GM12878 (cell line): ENCODE results near the gene ITGB2. TPM values are rescaled to one million over a fixed set of nuclear protein-coding genes. Genes with fewer than 3 reads are reported as not detected.
A peak's percentile ranks its signal among the peaks of the same experiment; 100 is the strongest.

ENCODE experiments used
- ATAC-seq: fragments of 200-7000 bp; cut with Tn5 transposase; 3 replicates; pipeline ENCODE4 v1.9.1; 2020; ENCODE audit warnings: mild to moderate bottlenecking, moderate library complexity
- BruUV-seq: library from RNA; stranded (reverse); fragments of 400-500 nt; replicated peaks from 2 replicates; lab custom pipeline; 2021; lab: Mats Ljungman, UMichigan
- CTCF ChIA-PET: fragments of 300-600 bp; sonication (Branson Sonifier 250); formaldehyde crosslinking; extraction: SDS; loops from one replicate; lab custom pipeline; 2021; ENCODE audit warnings: inconsistent platforms; lab: Yijun Ruan, JAX
- POLR2A ChIA-PET: fragments of 350-600 bp; formaldehyde crosslinking; extraction: SDS; loops from one replicate; lab custom pipeline; 2021; ENCODE audit warnings: inconsistent platforms; lab: Charles Lee
- RAD21 ChIA-PET: fragments of 300-600 bp; sonication (Branson Sonifier 250); formaldehyde crosslinking; loops from one replicate; lab custom pipeline; 2023; ENCODE audit warnings: antibody characterized with exemption; ENCODE audit not compliant: unreplicated experiment; lab: Charles Lee
- SMC1A ChIA-PET: fragments of 300-600 bp; sonication (Branson Sonifier 250); formaldehyde crosslinking; loops from one replicate; lab custom pipeline; 2023; ENCODE audit not compliant: unreplicated experiment, uncharacterized antibody; lab: Charles Lee
- DNase-seq: peaks from one replicate; pipeline ENCODE4 v3.0.0-alpha.2; 2011; ENCODE audit warnings: low read depth, low spot score
- FAIRE-seq: peaks from 3 replicates; lab custom pipeline; 2011; peaks lifted over from hg19 to GRCh38; lab: Jason Lieb, UNC
- H2AFZ ChIP-seq: 2 replicates; pipeline ENCODE4 v1.6.0; 2011; ENCODE audit warnings: low read depth, low read length, control low read depth; ENCODE audit not compliant: control insufficient read depth
- H3K27ac ChIP-seq: 2 replicates; pipeline ENCODE4 v1.5.1; 2011; ENCODE audit warnings: control low read depth; ENCODE audit not compliant: control insufficient read depth, insufficient read depth
- H3K27me3 ChIP-seq, 2 experiments: replicated peaks in 1 of 2; 2 replicates each; pipeline versions ENCODE4 v1.6.0 to v1.6.1; 2011; ENCODE audit warnings: low read length in 1 of 2; ENCODE audit not compliant: control insufficient read depth in 2 of 2, insufficient read depth in 2 of 2
- H3K36me3 ChIP-seq, 2 experiments: 2 replicates each; pipeline ENCODE4 v1.5.1; 2011; ENCODE audit warnings: low read length in 1 of 2; ENCODE audit not compliant: control insufficient read depth in 2 of 2, insufficient read depth in 2 of 2
- H3K4me1 ChIP-seq: 2 replicates; pipeline ENCODE4 v1.6.1; 2011; ENCODE audit warnings: mild to moderate bottlenecking, low read length, moderate library complexity, mixed read lengths; ENCODE audit not compliant: control insufficient read depth, insufficient read depth
- H3K4me2 ChIP-seq: 2 replicates; pipeline ENCODE4 v1.6.0; 2011; ENCODE audit warnings: control low read depth; ENCODE audit not compliant: control insufficient read depth, insufficient read depth
- H3K4me3 ChIP-seq: fragments of 200-600 bp; sonication (generic); 2 replicates; pipeline ENCODE4 v1.5.1; 2016
- H3K79me2 ChIP-seq: 2 replicates; pipeline ENCODE4 v1.6.0; 2011; ENCODE audit warnings: low read length; ENCODE audit not compliant: control insufficient read depth, insufficient read depth
- H3K9ac ChIP-seq: 2 replicates; pipeline ENCODE4 v1.8.0; 2011; ENCODE audit warnings: low read length, control low read depth, mixed read lengths; ENCODE audit not compliant: control insufficient read depth, insufficient read depth
- H3K9me3 ChIP-seq: replicated peaks from 3 replicates; pipeline ENCODE4 v1.5.1; 2011; ENCODE audit warnings: mild to moderate bottlenecking, low read length; ENCODE audit not compliant: control insufficient read depth, insufficient read depth
- H4K20me1 ChIP-seq: 2 replicates; pipeline ENCODE4 v1.6.0; 2011; ENCODE audit not compliant: control insufficient read depth, insufficient read depth
- BHLHE40 ChIP-seq, 2 experiments: fragments of 450-650 bp in 1 of 2; IDR thresholded peaks; 2 replicates each; pipeline ENCODE4 v1.6.1; 2011 to 2017; ENCODE audit warnings: low read depth in 2 of 2, borderline replicate concordance in 1 of 2, improper control_type of control experiment in 1 of 2, low read length in 1 of 2, mild to moderate bottlenecking in 1 of 2
- BMI1 ChIP-seq: fragments of 450-650 bp; IDR thresholded peaks from 2 replicates; pipeline ENCODE4 v1.6.1; 2016; ENCODE audit warnings: mild to moderate bottlenecking, moderate library complexity, borderline replicate concordance
- HDAC6 ChIP-seq: fragments of 200-600 bp; sonication (generic); IDR thresholded peaks from one replicate; pipeline ENCODE4 v1.8.0; 2017; ENCODE audit warnings: antibody characterized with exemption; ENCODE audit not compliant: unreplicated experiment
- IKZF1 ChIP-seq: fragments of 450-650 bp; conservative IDR thresholded peaks from 2 replicates; pipeline ENCODE4 v1.6.1; 2017; ENCODE audit warnings: antibody characterized with exemption, mild to moderate bottlenecking
- NKRF ChIP-seq: fragments of 450-650 bp; conservative IDR thresholded peaks from 2 replicates; pipeline ENCODE4 v1.6.1; 2017; ENCODE audit warnings: mild to moderate bottlenecking, moderate library complexity
- SMARCA5 ChIP-seq: fragments of 450-650 bp; IDR thresholded peaks from 2 replicates; pipeline ENCODE4 v1.6.1; 2017; ENCODE audit warnings: mild to moderate bottlenecking
- SPI1 ChIP-seq: IDR thresholded peaks from 2 replicates; pipeline ENCODE4 v1.6.1; 2011; ENCODE audit warnings: low read depth, mild to moderate bottlenecking, low read length, moderate library complexity, borderline replicate concordance; ENCODE audit not compliant: insufficient read depth
- STAT1 ChIP-seq: fragments of 450-650 bp; conservative IDR thresholded peaks from 2 replicates; pipeline ENCODE4 v1.6.1; 2014; ENCODE audit warnings: antibody characterized with exemption, mild to moderate bottlenecking
- SUZ12 ChIP-seq: fragments of 200-600 bp; sonication (generic); IDR thresholded peaks from one replicate; pipeline ENCODE4 v1.6.1; 2018; ENCODE audit warnings: antibody characterized with exemption, mild to moderate bottlenecking; ENCODE audit not compliant: unreplicated experiment
- ZNF217 ChIP-seq: fragments of 450-650 bp; IDR thresholded peaks from 2 replicates; pipeline ENCODE4 v1.6.1; 2017; ENCODE audit warnings: antibody characterized with exemption, mild to moderate bottlenecking
- ZNF622 ChIP-seq: fragments of 450-650 bp; IDR thresholded peaks from 2 replicates; pipeline ENCODE4 v1.6.1; 2017; ENCODE audit warnings: mild to moderate bottlenecking, inconsistent platforms
- ZNF687 ChIP-seq: fragments of 450-650 bp; IDR thresholded peaks from 2 replicates; pipeline ENCODE4 v1.6.1; 2017; ENCODE audit warnings: mild to moderate bottlenecking, moderate library complexity
- ZSCAN29 ChIP-seq: fragments of 450-650 bp; IDR thresholded peaks from 2 replicates; pipeline ENCODE4 v1.6.1; 2017; ENCODE audit warnings: mild to moderate bottlenecking, moderate library complexity
- WGBS: methylation state at CpG from one replicate; pipeline ENCODE4 v1.1.6; 2016; ENCODE audit warnings: low lambda C conversion rate; ENCODE audit not compliant: insufficient replicate concordance, insufficient coverage; ENCODE audit errors: missing lambda C conversion rate; 5-methylcytosine and 5-hydroxymethylcytosine counted together
- in situ Hi-C: fragments of 300-500 bp; cut with MboI; formaldehyde crosslinking; loops from 9 replicates; pipeline ENCODE4 v1.14.3; 2018; ENCODE audit warnings: mixed read lengths
- intact Hi-C: fragments of 100-400 bp; cut with micrococcal nuclease; formaldehyde crosslinking; loops from one replicate; pipeline ENCODE4 v1.14.2; 2022; ENCODE audit not compliant: unreplicated experiment
- polyA plus RNA-seq, 11 experiments: library from polyadenylated mRNA; depleted of rRNA in 4 of 11; unstranded in 6 of 11; stranded (reverse) in 5 of 11; fragments of >200 nt; fragmentation: Nextera tagmentation in 4 of 11; fragmentation: Illumina TruSeq in 1 of 11; extraction: Ambion mirVana in 4 of 11; extraction: Trizol in 1 of 11; gene quantifications; 1 replicate in 1 of 11; 2 replicates in 10 of 11; pipeline versions ENCODE4 v1.2.1 to v1.2.3, GENCODE V29; 2011 to 2016; ENCODE audit warnings: inconsistent platforms in 2 of 11, missing spikeins in 2 of 11, low read depth in 1 of 11
- total RNA-seq, 4 experiments: library from RNA; depleted of rRNA in 3 of 4; stranded (reverse); fragments of >200 nt in 3 of 4; fragmentation: Illumina TruSeq in 1 of 4; extraction: Trizol in 1 of 4; gene quantifications; 2 replicates each; pipeline versions ENCODE4 v1.2.1 to v1.2.3, GENCODE V29; 2013 to 2021
- TF ChIP-seq, protein P1 (sequence below): fragments of 450-650 bp; IDR thresholded peaks from 2 replicates; pipeline ENCODE4 v1.6.1; 2017; ENCODE audit warnings: mild to moderate bottlenecking

The ITGB2 gene
- total and polyA plus RNA-seq, 10 of the 15 experiments (the other 5 are each of a cell fraction or from before 2014, with no cell fraction given): 8.0 to 172 (median 58.9) TPM

DNA sequence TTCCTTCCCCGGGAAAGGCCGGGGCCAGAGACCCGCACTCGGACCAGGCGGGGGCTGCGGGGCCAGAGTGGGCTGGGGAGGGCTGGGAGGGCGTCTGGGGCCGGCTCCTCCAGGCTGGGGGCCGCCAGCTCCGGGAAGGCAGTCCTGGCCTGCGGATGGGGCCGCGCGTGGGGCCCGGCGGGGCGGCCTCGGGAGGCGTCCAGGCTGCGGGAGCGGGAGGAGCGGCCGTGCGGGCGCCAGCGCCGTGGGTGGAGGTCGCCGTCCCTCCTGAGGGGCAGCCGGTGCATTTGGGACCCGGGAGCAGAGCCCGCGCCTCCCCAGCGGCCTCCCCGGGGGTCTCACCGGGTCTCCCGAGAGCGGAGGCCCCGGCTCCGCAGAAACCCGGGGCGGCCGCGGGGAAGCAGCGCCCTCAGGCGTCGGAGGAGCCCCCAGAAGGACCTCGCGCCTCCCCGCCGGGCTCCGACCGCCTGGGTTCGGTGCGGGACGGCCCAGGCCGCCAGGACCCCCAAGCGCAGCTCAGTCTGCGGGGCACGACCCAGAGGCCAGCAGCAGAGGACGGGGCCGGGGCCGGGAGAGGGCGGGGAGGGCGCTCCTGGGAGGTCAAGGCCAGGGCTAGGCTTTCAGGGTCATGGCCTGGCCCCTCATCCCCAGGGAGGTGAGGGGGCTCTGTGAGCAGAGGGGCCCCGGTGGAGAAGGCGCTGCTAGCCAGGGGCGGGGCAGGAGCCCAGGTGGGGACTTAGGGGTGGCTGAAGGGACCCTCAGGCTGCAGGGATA is 11.9 kb upstream of the ITGB2 start:
- intact Hi-C loops (loop anchor here (5.0 kb wide), 2 partner anchors 115 to 130 kb away; partner anchors contain the start of genes SUMO3 and UBE2G2), in situ Hi-C loops (loop anchor here (10.0 kb wide), 1 partner anchor 48 kb away; no protein-coding TSS in a partner anchor)
- ChIA-PET POLR2A (interaction anchor here (0.7 to 4.5 kb wide), 7 partner anchors 12 to 131 kb away, joined by 4 to 33 read pairs (median 9); partner anchors contain the start of genes ITGB2, PTTG1IP and UBE2G2), SMC1A (interaction anchor here (0.6 to 6.2 kb wide), 13 partner anchors 13 to 198 kb away, joined by 3 to 56 read pairs (median 5); partner anchors contain the start of genes PTTG1IP and UBE2G2), RAD21 (interaction anchor here (0.7 to 3.3 kb wide), 20 partner anchors 8 to 338 kb away, joined by 3 to 35 read pairs (median 5); partner anchors contain the start of genes ITGB2, PTTG1IP, SLX9 and SUMO3), CTCF (interaction anchor here (0.5 to 6.1 kb wide), 26 partner anchors 11 to 213 kb away, joined by 3 to 80 read pairs (median 4); partner anchors contain the start of genes ITGB2, PTTG1IP and UBE2G2)
- no TSS peak for BruUV-seq
- under 1% methylated on average over 32 of the region's 68 CpGs for WGBS
- Histone ChIP-seq H3K79me2 (peaks cover 22% of the 10 kb centered on the region), H3K27me3 (no peaks in the 10 kb centered on the region), H3K36me3 (peaks cover 1 to 4% of the 10 kb centered on the region in 2 experiments; a peak in 2 of 4 replicates), H3K9me3 (no peaks in the 10 kb centered on the region), H3K4me3 (peak overlapping the region; percentile 86), H3K9ac (peak overlapping the region; percentile 78), H3K27ac (peak overlapping the region; percentile 70), H3K4me2 (peak overlapping the region; percentile 66), H3K4me1 (peaks cover 32% of the 10 kb centered on the region), H2AFZ (peak overlapping the region; percentile 51), H4K20me1 (peaks cover 6% of the 10 kb centered on the region; the same call in 1 of the 2 replicates)
- ATAC-seq (peak; percentile 64), FAIRE-seq (no peak), DNase-seq (no peak)
- TF ChIP-seq STAT1 (no peak), ZNF622 (no peak), NKRF (peak; percentile 77), ZNF687 (peak; percentile 43; the same call in 1 of the 2 replicates), BHLHE40 (IDR thresholded peaks at IDR 0.05; ENCODE audit: borderline replicate concordance in 1 of 2, low read depth in 2 of 2, low read length in 1 of 2) (peak in 1 of 2 experiments; percentile 56; a peak in 1 of 4 replicates), ZNF217 (0 out of 2 replicates have a peak, but pooled peaks have one; percentile 46), ZSCAN29 (0 out of 2 replicates have a peak, but pooled peaks have one; percentile 56), SMARCA5 (peak; percentile 95), IKZF1 (peak; percentile 78; the same call in 1 of the 2 replicates), BMI1 (no peak), SUZ12 (no peak), SPI1 (no peak), HDAC6 (no peak)
- TF ChIP-seq, protein P1, sequence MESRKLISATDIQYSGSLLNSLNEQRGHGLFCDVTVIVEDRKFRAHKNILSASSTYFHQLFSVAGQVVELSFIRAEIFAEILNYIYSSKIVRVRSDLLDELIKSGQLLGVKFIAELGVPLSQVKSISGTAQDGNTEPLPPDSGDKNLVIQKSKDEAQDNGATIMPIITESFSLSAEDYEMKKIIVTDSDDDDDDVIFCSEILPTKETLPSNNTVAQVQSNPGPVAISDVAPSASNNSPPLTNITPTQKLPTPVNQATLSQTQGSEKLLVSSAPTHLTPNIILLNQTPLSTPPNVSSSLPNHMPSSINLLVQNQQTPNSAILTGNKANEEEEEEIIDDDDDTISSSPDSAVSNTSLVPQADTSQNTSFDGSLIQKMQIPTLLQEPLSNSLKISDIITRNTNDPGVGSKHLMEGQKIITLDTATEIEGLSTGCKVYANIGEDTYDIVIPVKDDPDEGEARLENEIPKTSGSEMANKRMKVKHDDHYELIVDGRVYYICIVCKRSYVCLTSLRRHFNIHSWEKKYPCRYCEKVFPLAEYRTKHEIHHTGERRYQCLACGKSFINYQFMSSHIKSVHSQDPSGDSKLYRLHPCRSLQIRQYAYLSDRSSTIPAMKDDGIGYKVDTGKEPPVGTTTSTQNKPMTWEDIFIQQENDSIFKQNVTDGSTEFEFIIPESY: no peak
